Gastroesophageal sphincter (tissue), 3 donors: ENCODE data around the gene BCL11A.

Source experiments
- CTCF ChIP-seq, 4 experiments: fragments of 200-600 bp in 2 of 4; fragments of 450-650 bp in 2 of 4; sonication (generic) in 1 of 4; IDR thresholded peaks; one replicate each; pipeline ENCODE4 v1.5.1; 2017 to 2019; ENCODE audit warnings: antibody characterized with exemption in 4 of 4, mild to moderate bottlenecking in 2 of 4, moderate library complexity in 2 of 4
- EP300 ChIP-seq: sonication (generic); formaldehyde crosslinking; IDR thresholded peaks from one replicate; pipeline ENCODE4 v1.6.1; 2017; ENCODE audit warnings: antibody characterized with exemption, mild to moderate bottlenecking
- POLR2A ChIP-seq, 2 donors: fragments of 450-650 bp; IDR thresholded peaks; one replicate each; pipeline ENCODE4 v1.6.1; 2017; ENCODE audit warnings: antibody characterized with exemption in 2 of 2, mild to moderate bottlenecking in 2 of 2, moderate library complexity in 1 of 2
- POLR2AphosphoS5 ChIP-seq: sonication (generic); formaldehyde crosslinking; IDR thresholded peaks from one replicate; pipeline ENCODE4 v1.6.1; 2017; ENCODE audit warnings: antibody characterized with exemption

GRCh38 chr2:60413814-60414168, 139.7 kb downstream of the BCL11A start:
- TF ChIP-seq CTCF (IDR thresholded peaks at IDR 0.05) = no peak
- no peak for TF ChIP-seq POLR2A (IDR thresholded peaks at IDR 0.05)
- TF ChIP-seq POLR2AphosphoS5 = no peak
- TF ChIP-seq EP300 = no peak
